GM19395 (cell line): Measurements from ENCODE around the gene ACAP2.
A peak's percentile ranks its signal among the peaks of the same experiment; 100 is the strongest.
"Not testable (repeated sequence)": the region's sequence is repeated elsewhere in the genome, so short reads cannot be mapped to it uniquely, and the experiment has no call there.

Source experiments
- ATAC-seq: cut with Tn5 transposase; IDR thresholded peaks from one replicate; pipeline ENCODE4 v1.9.1; 2021; ENCODE audit warnings: mild to moderate bottlenecking, moderate library complexity; ENCODE audit not compliant: unreplicated experiment

The ACAP2 gene

DNA sequence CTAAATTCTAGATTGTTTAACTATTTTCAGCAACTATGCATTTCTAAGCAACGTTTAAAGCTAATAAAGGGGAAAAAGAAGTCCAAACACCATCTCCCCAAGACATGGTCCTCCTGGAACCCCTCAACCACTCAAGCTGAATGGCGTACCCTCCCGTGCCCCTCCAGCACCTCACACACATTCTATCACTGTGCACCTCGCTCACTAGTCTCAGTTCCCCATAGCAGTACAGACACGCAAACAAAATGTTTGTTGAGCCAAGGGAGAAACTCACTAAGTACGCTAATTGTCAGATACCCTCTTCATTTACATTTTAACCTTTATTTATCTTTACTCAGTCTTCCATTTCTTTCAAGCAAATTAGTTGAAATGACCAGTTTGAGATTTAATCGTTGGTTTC is 48.8 kb downstream of the ACAP2 start:
- peak; percentile 71 for ATAC-seq

- peak; percentile 56 for ATAC-seq
Observed at GRCh38 chr3:195388380-195388779, 54.4 kb downstream of the ACAP2 start.

GRCh38 chr3:195386739-195387138 is 56.1 kb downstream of the ACAP2 start:
- no peak for ATAC-seq

GRCh38 chr3:195385526-195385925 is 57.3 kb downstream of the ACAP2 start:
- no peak for ATAC-seq

- no peak for ATAC-seq
Observed at GRCh38 chr3:195384952-195385351, 57.9 kb downstream of the ACAP2 start.

DNA sequence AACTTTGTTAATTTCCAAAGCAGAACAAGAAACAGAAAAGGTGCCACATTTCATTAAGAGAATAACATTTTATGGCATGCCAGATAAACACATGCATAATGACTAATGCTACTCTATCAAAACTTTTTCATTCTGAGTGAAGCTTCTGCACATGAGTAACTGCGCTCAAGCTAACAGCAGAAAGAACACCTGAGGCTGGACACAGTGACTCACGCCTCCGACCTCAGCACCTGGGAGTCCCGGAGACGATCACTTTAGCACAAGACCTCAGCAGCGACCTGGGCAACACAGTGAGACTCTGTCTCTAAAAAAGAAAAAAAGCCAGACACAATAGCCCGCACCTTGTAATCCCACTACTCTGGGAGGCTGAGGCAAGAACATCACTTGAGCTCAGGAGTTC is 70.6 kb downstream of the ACAP2 start:
- no peak for ATAC-seq

GRCh38 chr3:195366200-195366925 is 76.5 kb downstream of the ACAP2 start:
- ATAC-seq, result no peak

DNA sequence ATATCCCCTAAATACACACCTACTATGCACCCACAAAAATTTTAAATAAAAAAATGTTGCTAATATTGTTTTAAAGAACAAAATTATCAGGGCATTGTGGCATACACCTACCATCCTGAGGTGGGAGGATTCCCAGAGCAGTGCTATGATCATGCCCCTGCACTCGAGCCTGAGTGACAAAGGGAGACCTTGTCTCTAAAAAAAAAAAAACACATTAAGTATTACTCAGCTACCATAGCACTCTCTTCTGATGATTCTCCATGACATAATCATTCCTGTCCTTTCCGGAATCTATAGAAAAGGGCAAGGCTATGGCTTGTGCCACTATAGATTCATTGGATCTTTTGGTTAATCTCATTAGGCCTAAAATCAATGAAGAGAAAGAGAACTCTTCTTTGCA is 77.4 kb downstream of the ACAP2 start:
- ATAC-seq, result no peak

DNA sequence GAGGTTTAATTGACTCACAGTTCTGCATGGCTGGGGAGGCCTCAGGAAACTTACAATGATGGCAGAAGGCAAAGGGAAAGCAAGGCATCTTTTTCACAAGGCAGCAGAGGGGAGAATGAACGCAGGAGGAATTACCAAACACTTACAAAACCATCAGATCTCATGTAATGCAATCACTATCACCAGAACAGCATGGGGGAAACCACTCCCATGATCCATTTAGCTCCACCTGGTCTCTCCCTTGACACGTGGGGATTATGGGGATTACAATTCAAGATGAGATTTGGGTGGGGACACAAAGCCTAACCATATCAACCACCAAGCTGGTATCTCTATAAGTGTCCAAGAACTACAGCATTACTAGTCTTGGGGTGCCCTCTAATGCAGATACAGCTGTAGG is 85.0 kb downstream of the ACAP2 start:
- ATAC-seq, result not testable (repeated sequence)

GRCh38 chr3:195356151-195357086 is 86.4 kb downstream of the ACAP2 start:
- no peak for ATAC-seq

- not testable (repeated sequence) for ATAC-seq
Observed at GRCh38 chr3:195354009-195354408, 88.8 kb downstream of the ACAP2 start.

- no peak for ATAC-seq
Observed at GRCh38 chr3:195352895-195353488, 89.8 kb downstream of the ACAP2 start.

DNA sequence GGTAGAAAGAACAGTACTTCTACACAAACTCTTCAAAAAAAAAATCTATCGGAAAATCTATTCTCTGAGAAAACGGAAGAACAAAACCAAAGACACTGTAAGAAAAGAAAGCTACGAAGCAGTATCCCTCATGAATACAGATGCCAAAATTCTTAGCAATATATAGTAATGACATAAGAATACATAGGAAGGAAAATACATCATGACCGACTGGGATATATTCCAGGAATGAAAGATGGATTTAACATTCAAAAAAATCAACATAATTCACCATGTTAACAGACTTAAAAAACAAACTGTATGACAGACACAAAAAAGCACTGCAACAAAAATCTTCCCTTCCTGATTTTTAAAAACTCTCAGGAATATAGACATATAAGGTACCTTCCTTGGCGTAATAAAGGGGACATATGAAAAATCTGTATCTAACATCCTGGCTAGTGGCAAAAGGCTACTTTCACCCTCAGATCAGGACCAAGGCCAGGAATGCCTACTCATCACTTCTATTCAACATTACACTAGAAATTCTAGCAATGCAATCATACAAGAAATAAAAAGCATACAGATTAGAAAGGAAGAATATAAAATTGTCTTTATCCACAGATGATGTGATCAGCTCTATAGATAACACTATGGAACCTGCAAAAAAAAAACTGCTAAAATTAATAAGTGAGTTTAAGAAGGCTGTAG is 94.2 kb downstream of the ACAP2 start:
- no peak for ATAC-seq

DNA sequence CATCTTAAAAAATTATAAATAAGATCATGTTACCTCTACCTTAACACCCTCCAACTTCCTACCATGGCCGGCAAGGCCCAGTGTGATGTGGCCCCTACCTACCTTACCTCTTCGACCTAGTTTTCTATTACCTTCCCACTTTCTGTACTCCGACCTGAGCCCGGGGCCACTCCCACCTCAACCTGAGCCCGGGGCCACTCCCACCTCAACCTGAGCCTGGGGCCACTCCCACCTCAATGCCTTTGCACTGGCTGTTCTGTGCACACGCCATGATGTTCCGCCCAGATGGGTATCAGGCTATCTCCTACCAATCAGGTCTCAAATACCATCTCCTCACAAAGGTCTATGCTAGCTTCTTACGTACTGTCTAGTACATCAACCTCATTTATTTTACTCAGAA is 105.1 kb downstream of the ACAP2 start:
- no peak for ATAC-seq

DNA sequence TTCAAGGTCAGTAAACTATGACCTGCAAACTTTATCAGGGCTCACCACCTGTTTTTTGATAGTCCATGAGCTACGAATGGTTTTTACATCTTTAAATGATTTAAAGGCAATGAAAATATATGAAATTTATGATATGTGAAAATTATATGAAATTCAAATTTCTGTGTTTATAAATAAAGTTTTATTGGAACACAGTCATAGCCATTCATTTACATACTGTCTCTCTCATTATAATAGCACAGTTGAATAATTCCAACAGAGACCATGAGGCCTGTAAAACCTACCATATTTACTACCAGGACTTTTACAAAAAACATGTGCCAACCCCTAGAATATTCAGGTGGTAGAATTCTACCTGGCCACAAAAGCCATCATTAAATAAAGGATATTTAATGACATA is 107.9 kb downstream of the ACAP2 start:
- ATAC-seq, result no peak

- no peak for ATAC-seq
Observed at GRCh38 chr3:195319060-195319459, 123.8 kb downstream of the ACAP2 start.

DNA sequence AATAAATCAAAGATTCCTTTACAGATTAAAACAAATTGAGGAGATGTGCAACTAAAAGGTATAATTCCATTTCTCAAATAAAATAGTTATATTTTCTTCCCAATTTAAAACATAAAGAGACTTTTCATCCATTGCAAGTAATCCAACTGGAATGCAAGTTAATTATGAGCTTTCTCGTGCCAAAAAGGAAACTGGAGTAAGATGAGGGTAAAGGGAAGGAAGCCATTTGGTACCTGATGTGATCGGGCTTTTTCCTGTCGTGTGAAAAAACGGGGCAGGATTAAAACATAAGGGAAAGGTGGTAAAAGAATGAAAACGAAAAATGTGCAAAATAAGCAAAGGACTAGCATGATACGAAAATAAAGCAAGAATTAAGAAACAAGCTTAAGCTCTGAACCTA is 130.1 kb downstream of the ACAP2 start:
- no peak for ATAC-seq

DNA sequence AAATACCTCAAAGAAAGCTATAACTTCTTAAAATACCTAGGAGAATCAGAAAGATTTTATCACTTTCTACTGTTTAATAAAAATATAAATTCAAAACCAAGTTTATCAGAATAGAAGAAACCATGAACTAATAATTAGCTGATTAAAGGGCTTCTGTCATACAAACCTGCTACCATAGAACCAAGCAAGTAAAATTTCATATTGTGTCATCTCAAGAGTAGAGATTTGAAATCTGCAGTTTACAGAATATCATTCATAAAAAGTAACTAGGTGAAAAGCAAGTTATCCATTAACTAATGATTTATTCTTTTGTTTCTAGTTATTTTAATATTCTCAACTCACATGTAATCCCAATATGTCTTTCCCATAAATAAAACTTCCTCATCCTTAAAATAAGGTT is 135.1 kb downstream of the ACAP2 start:
- no peak for ATAC-seq

DNA sequence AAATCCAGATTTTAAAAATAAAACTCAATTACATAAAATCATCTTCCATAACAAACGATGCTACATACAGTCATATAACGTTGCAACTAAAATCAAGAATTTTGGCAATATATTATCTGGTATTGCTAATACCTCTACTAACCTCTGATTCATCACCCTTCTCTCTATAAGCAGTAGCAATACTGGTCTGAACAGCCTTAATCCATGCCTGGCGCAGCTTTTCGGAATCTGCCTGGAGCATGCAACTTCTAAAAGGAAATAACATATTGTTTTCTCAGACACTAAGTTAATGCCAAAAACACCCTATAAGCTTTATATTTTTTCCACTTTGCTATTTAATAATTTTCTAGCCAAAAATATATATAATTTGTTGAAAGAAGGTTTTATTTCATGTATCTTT is 136.5 kb downstream of the ACAP2 start:
- no peak for ATAC-seq

DNA sequence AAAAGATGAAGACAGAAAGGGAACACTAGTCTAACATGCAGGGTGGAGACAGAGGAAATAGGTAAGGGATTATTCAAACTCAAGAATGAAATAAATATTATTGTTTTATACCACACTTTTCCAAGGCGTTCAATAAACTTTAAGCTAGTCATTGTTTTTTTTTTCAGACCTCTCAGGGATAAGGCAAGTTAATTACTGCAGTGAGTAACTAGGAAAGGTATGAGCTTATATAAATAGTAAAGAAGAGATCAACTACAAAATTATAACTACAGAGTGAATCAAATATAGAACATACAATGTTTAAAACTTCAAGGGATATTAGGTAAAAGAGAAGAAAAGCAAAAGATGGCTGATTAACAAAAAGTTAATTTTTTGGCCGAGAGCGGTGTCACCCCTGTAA is 140.4 kb downstream of the ACAP2 start:
- ATAC-seq, result no peak

GRCh38 chr3:195297446-195297845 is 145.4 kb downstream of the ACAP2 start:
- no peak for ATAC-seq
